Measurements from ENCODE around the gene WDR20. TPM values are rescaled to one million over a fixed set of nuclear protein-coding genes. Genes with fewer than 3 reads are reported as not detected.
A peak's percentile ranks its signal among the peaks of the same experiment; 100 is the strongest.

Gene WDR20
- total and polyA plus RNA-seq, 2 of the 8 experiments (the other 6 are each of a cell fraction or from before 2014, with no cell fraction given), result 11.2 to 26.7 TPM

DNA sequence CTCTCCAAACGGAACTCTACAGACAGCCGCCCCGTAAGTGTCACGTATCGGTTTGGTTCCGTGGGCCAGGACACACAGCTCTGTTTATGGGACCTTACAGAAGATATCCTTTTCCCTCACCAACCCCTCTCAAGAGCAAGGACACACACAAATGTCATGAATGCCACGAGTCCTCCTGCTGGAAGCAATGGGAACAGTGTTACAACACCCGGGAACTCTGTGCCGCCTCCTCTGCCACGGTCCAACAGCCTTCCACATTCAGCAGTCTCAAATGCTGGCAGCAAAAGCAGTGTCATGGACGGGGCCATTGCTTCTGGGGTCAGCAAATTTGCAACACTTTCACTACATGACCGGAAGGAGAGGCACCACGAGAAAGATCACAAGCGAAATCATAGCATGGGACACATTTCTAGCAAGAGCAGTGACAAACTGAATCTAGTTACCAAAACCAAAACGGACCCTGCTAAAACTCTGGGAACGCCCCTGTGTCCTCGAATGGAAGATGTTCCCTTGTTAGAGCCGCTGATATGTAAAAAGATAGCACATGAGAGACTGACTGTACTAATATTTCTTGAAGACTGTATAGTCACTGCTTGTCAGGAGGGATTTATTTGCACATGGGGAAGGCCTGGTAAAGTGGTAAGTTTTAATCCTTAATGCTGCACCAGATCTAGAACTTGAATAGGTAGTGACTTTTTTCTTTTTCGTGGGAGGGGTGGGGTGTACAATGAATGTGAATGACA is 69.7 kb downstream of the WDR20 start:
- WGBS, 2 experiments (ENCODE audit: extremely low coverage in 1 of 2, insufficient coverage in 1 of 2, insufficient read length in 1 of 2, insufficient replicate concordance in 2 of 2, low coverage in 1 of 2, low lambda C conversion rate in 2 of 2, missing lambda C conversion rate in 1 of 2), result 92% methylated on average over 19 of the region's 19 CpGs; no CpG with 5 or more reads in 1 of the 2 experiments
- Histone ChIP-seq H3K36me3 (ENCODE audit: control insufficient read depth in 2 of 4, insufficient read depth in 4 of 4, low read length in 3 of 4) (peaks cover 0 to 5% (median 0%) of the 10 kb centered on the region in 4 experiments; a peak in 2 of 8 replicates), H3K23me2 (ENCODE audit: low read depth, low read length) (no peaks in the 10 kb centered on the region), H2BK15ac (ENCODE audit: low read length) (no peak overlapping the region), H3K79me1 (ENCODE audit: low read depth, low read length) (no peaks in the 10 kb centered on the region; the same call in none of the 2 replicates), H3K79me2 (ENCODE audit: control insufficient read depth in 1 of 2, insufficient read depth in 2 of 2, low read length in 2 of 2) (peaks cover 0 to 5% of the 10 kb centered on the region in 2 experiments; a peak in 1 of 4 replicates), H3K56ac (replicated peaks; ENCODE audit: insufficient read length, low read depth, low read length) (no peak overlapping the region), H4K20me1 (replicated peaks in 1 of 2; ENCODE audit: control insufficient read depth in 1 of 2, insufficient read depth in 2 of 2, low read length in 2 of 2) (peaks cover 0 to 14% of the 10 kb centered on the region in 2 experiments), H3K4ac (replicated peaks; ENCODE audit: insufficient read length, low read depth, low read length) (no peak overlapping the region), H2AFZ (ENCODE audit: low read length) (no peak overlapping the region), H2AK5ac (ENCODE audit: low read depth, low read length) (no peak overlapping the region), H4K5ac (ENCODE audit: insufficient read length, low read depth, low read length) (no peak overlapping the region), H3K18ac (ENCODE audit: extremely low read depth, low read length) (no peak overlapping the region), H3K27ac (ENCODE audit: low read depth, low read length) (no peak overlapping the region), H3K4me1 (replicated peaks in 1 of 4; ENCODE audit: control insufficient read depth in 3 of 4, insufficient read depth in 4 of 4, low read length in 3 of 4) (peaks cover 0 to 12% (median 0%) of the 10 kb centered on the region in 4 experiments; a peak in 2 of 7 replicates), H2BK12ac (ENCODE audit: low read depth, low read length) (no peak overlapping the region), H3K4me2 (ENCODE audit: insufficient read depth in 1 of 2, low read depth in 2 of 2, low read length in 2 of 2) (no peak overlapping the region), H2BK120ac (replicated peaks; ENCODE audit: low read depth, low read length) (no peak overlapping the region), H2BK5ac (ENCODE audit: low read depth, low read length) (no peak overlapping the region), H4K91ac (replicated peaks; ENCODE audit: insufficient read length, low read length) (no peak overlapping the region), H3K4me3 (ENCODE audit: extremely low read depth in 1 of 4, insufficient read depth in 2 of 4, low read depth in 3 of 4, low read length in 4 of 4) (no peak overlapping the region), H3K23ac (ENCODE audit: insufficient read length) (no peak overlapping the region), H3K9ac (replicated peaks in 1 of 4; ENCODE audit: extremely low read depth in 1 of 4, low read depth in 3 of 4, low read length in 3 of 4) (no peak overlapping the region), H3K9me3 (ENCODE audit: insufficient read depth in 2 of 2, low read depth in 1 of 2, low read length in 1 of 2) (no peaks in the 10 kb centered on the region), H2BK20ac (ENCODE audit: low read length) (no peak overlapping the region), H3K14ac (ENCODE audit: insufficient read length) (no peak overlapping the region), H4K8ac (ENCODE audit: extremely low read depth, insufficient read depth, low read length) (no peak overlapping the region), H3K27me3 (replicated peaks in 1 of 4; ENCODE audit: control insufficient read depth in 3 of 4, extremely low read depth in 1 of 4, insufficient read depth in 3 of 4, low read length in 3 of 4) (no peaks in the 10 kb centered on the region)
- peak; percentile 76 for FAIRE-seq
- POLR2A ChIA-PET (ENCODE audit: partially characterized antibody), result interaction anchor here (0.6 kb wide), 1 partner anchor 118 kb away, joined by 3 read pairs; no protein-coding TSS in a partner anchor
- CTCF ChIA-PET (ENCODE audit: partially characterized antibody), result interaction anchor here (0.6 to 1.2 kb wide), 6 partner anchors 12 to 84 kb away, joined by 3 to 5 read pairs (median 3); no protein-coding TSS in a partner anchor
- DNase-seq (ENCODE audit: low read depth in 1 of 2, low spot score in 2 of 2), result peak in 1 of 2 experiments; percentile 53
- TF ChIP-seq POLR2A (IDR thresholded peaks at IDR 0.05; ENCODE audit: control extremely low read depth in 1 of 2, low read depth in 2 of 2, low read length in 2 of 2) (no peak), RAD21 (IDR thresholded peaks at IDR 0.05 in 1 of 2, conservative IDR thresholded peaks at IDR 0.05 in 1 of 2; ENCODE audit: low read depth in 2 of 2, low read length in 2 of 2) (peak; percentile 43 to 54), TCF12 (IDR thresholded peaks at IDR 0.05; ENCODE audit: low read depth, low read length) (no peak), TEAD4 (IDR thresholded peaks at IDR 0.05; ENCODE audit: low read depth, low read length) (peak; percentile 54; the same call in 1 of the 2 replicates)
- TF ChIP-seq, protein P1, sequence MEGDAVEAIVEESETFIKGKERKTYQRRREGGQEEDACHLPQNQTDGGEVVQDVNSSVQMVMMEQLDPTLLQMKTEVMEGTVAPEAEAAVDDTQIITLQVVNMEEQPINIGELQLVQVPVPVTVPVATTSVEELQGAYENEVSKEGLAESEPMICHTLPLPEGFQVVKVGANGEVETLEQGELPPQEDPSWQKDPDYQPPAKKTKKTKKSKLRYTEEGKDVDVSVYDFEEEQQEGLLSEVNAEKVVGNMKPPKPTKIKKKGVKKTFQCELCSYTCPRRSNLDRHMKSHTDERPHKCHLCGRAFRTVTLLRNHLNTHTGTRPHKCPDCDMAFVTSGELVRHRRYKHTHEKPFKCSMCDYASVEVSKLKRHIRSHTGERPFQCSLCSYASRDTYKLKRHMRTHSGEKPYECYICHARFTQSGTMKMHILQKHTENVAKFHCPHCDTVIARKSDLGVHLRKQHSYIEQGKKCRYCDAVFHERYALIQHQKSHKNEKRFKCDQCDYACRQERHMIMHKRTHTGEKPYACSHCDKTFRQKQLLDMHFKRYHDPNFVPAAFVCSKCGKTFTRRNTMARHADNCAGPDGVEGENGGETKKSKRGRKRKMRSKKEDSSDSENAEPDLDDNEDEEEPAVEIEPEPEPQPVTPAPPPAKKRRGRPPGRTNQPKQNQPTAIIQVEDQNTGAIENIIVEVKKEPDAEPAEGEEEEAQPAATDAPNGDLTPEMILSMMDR (IDR thresholded peaks at IDR 0.05; ENCODE audit: control extremely low read depth in 1 of 3, insufficient read depth in 1 of 3, low read depth in 1 of 3, low read length in 3 of 3), result peak; percentile 31 to 57 (median 53); a peak in 3 of 4 replicates
